Neural cell (in vitro differentiated cells): Measurements from ENCODE around the gene CLCN5. TPM values are rescaled to one million over a fixed set of nuclear protein-coding genes. Genes with fewer than 3 reads are reported as not detected.

ENCODE experiments used
- H2AFZ ChIP-seq: fragments of 200-600, 300-800 bp; sonication (generic), shearing (Covaris generic); 2 replicates; pipeline ENCODE4 v1.6.0; 2014; ENCODE audit warnings: low read depth, mild to moderate bottlenecking, antibody characterized with exemption, low read length, moderate library complexity
- H3F3A ChIP-seq: fragments of 200-600 bp; shearing (Covaris generic); 2 replicates; pipeline ENCODE4 v1.6.1; 2016; ENCODE audit warnings: mild to moderate bottlenecking, moderate library complexity, mixed read lengths, antibody characterized with exemption, low read length; ENCODE audit not compliant: insufficient read depth, poor library complexity, severe bottlenecking
- H3K27ac ChIP-seq: fragments of 200-600, 300-800 bp; sonication (generic), shearing (Covaris generic); 2 replicates; pipeline ENCODE4 v1.5.1; 2014; ENCODE audit warnings: mild to moderate bottlenecking, low read length, moderate library complexity
- H3K27me3 ChIP-seq: fragments of 300-800, 200-600 bp; sonication (generic), shearing (Covaris generic); 2 replicates; pipeline ENCODE4 v1.6.0; 2014; ENCODE audit warnings: mild to moderate bottlenecking, low read depth, low read length, moderate library complexity; ENCODE audit not compliant: insufficient read depth
- H3K36me3 ChIP-seq: fragments of 300-800, 200-600 bp; sonication (generic), shearing (Covaris generic); 2 replicates; pipeline ENCODE4 v1.5.1; 2014; ENCODE audit warnings: mild to moderate bottlenecking, antibody characterized with exemption, low read length, moderate library complexity; ENCODE audit not compliant: insufficient read depth
- H3K4me2 ChIP-seq: fragments of 300-800, 200-600 bp; sonication (generic), shearing (Covaris generic); 2 replicates; pipeline ENCODE4 v1.6.0; 2014; ENCODE audit warnings: mild to moderate bottlenecking, low read length
- H3K4me3 ChIP-seq: fragments of 300-800, 200-600 bp; sonication (generic), shearing (Covaris generic); 2 replicates; pipeline ENCODE4 v1.5.1; 2014; ENCODE audit warnings: mild to moderate bottlenecking, low read length, moderate library complexity
- H3K79me2 ChIP-seq: fragments of 200-600 bp; shearing (Covaris generic); replicated peaks from 2 replicates; pipeline ENCODE4 v1.6.0; 2014; ENCODE audit warnings: mild to moderate bottlenecking, low read length, moderate library complexity; ENCODE audit not compliant: insufficient read depth
- H3K9ac ChIP-seq: fragments of 300-800, 200-600 bp; sonication (generic), shearing (Covaris generic); 2 replicates; pipeline ENCODE4 v1.6.1; 2016; ENCODE audit warnings: mild to moderate bottlenecking, low read length, mixed read lengths
- H3K9me2 ChIP-seq: fragments of 200-600 bp; shearing (Covaris generic); 2 replicates; pipeline ENCODE4 v1.6.1; 2016; ENCODE audit warnings: mild to moderate bottlenecking, low read length, mixed read lengths; ENCODE audit not compliant: insufficient read depth
- H3K9me3 ChIP-seq: fragments of 200-600, 300-800 bp; sonication (generic), shearing (Covaris generic); 2 replicates; pipeline ENCODE4 v1.6.1; 2016; ENCODE audit warnings: mild to moderate bottlenecking, mixed run types, low read length, moderate library complexity, mixed read lengths
- H4K20me1 ChIP-seq: fragments of 200-600 bp; shearing (Covaris generic); 2 replicates; pipeline ENCODE4 v1.6.1; 2016; ENCODE audit warnings: mild to moderate bottlenecking, mixed run types; ENCODE audit not compliant: insufficient read depth
- CTCF ChIP-seq: fragments of 450-650 bp; IDR thresholded peaks from 2 replicates; pipeline ENCODE4 v1.5.1; 2014; ENCODE audit warnings: antibody characterized with exemption, mild to moderate bottlenecking, moderate library complexity; ENCODE audit not compliant: poor library complexity, severe bottlenecking
- EP300 ChIP-seq: fragments of 450-650 bp; conservative IDR thresholded peaks from 2 replicates; pipeline ENCODE4 v1.6.1; 2014; ENCODE audit warnings: antibody characterized with exemption, mild to moderate bottlenecking, moderate library complexity; ENCODE audit not compliant: poor library complexity, severe bottlenecking
- EZH2 ChIP-seq: fragments of 200-600, 300-800 bp; shearing (Covaris generic), sonication (generic); IDR thresholded peaks from 2 replicates; pipeline ENCODE4 v1.6.1; 2014; ENCODE audit warnings: antibody characterized with exemption, low read length, borderline replicate concordance, mild to moderate bottlenecking; ENCODE audit not compliant: insufficient read depth, poor library complexity, severe bottlenecking
- MXI1 ChIP-seq: fragments of 450-650 bp; conservative IDR thresholded peaks from 2 replicates; pipeline ENCODE4 v1.6.1; 2014; ENCODE audit warnings: antibody characterized with exemption, mild to moderate bottlenecking; ENCODE audit not compliant: poor library complexity, severe bottlenecking
- POLR2AphosphoS5 ChIP-seq: IDR thresholded peaks from 2 replicates; pipeline ENCODE4 v1.6.1; 2012
- RAD21 ChIP-seq: fragments of 450-650 bp; conservative IDR thresholded peaks from 2 replicates; pipeline ENCODE4 v1.6.1; 2014; ENCODE audit warnings: antibody characterized with exemption, mild to moderate bottlenecking, moderate library complexity
- SMC3 ChIP-seq: fragments of 450-650 bp; conservative IDR thresholded peaks from 2 replicates; pipeline ENCODE4 v1.6.1; 2014; ENCODE audit warnings: antibody characterized with exemption, mild to moderate bottlenecking, moderate library complexity; ENCODE audit not compliant: poor library complexity
- TAF1 ChIP-seq: IDR thresholded peaks from 2 replicates; pipeline ENCODE4 v1.6.1; 2012; ENCODE audit warnings: low read depth
- polyA plus RNA-seq: library from polyadenylated mRNA; depleted of rRNA; stranded (reverse); fragments of >200 nt; gene quantifications from 2 replicates; pipeline ENCODE4 v1.2.3, GENCODE V29; 2014
- TF ChIP-seq, protein P1 (sequence below): IDR thresholded peaks from 2 replicates; pipeline ENCODE4 v1.6.1; 2012; ENCODE audit warnings: borderline replicate concordance

Gene CLCN5
- polyA plus RNA-seq, 1 donor from 2014 or later, result 13.1 TPM

- Histone ChIP-seq H3K9me2 (no peaks in the 10 kb centered on the region), H3K36me3 (no peaks in the 10 kb centered on the region), H3K27ac (no peak overlapping the region), H3K4me3 (no peak overlapping the region), H3K79me2 (no peaks in the 10 kb centered on the region), H3K9me3 (no peaks in the 10 kb centered on the region), H2AFZ (no peak overlapping the region), H4K20me1 (no peaks in the 10 kb centered on the region), H3K9ac (no peak overlapping the region), H3F3A (no peaks in the 10 kb centered on the region), H3K27me3 (no peaks in the 10 kb centered on the region), H3K4me2 (no peak overlapping the region)
- TF ChIP-seq SMC3 (no peak), POLR2AphosphoS5 (no peak), EZH2 (no peak), TAF1 (no peak), EP300 (no peak), RAD21 (no peak), MXI1 (no peak), CTCF (no peak)
- TF ChIP-seq, protein P1, sequence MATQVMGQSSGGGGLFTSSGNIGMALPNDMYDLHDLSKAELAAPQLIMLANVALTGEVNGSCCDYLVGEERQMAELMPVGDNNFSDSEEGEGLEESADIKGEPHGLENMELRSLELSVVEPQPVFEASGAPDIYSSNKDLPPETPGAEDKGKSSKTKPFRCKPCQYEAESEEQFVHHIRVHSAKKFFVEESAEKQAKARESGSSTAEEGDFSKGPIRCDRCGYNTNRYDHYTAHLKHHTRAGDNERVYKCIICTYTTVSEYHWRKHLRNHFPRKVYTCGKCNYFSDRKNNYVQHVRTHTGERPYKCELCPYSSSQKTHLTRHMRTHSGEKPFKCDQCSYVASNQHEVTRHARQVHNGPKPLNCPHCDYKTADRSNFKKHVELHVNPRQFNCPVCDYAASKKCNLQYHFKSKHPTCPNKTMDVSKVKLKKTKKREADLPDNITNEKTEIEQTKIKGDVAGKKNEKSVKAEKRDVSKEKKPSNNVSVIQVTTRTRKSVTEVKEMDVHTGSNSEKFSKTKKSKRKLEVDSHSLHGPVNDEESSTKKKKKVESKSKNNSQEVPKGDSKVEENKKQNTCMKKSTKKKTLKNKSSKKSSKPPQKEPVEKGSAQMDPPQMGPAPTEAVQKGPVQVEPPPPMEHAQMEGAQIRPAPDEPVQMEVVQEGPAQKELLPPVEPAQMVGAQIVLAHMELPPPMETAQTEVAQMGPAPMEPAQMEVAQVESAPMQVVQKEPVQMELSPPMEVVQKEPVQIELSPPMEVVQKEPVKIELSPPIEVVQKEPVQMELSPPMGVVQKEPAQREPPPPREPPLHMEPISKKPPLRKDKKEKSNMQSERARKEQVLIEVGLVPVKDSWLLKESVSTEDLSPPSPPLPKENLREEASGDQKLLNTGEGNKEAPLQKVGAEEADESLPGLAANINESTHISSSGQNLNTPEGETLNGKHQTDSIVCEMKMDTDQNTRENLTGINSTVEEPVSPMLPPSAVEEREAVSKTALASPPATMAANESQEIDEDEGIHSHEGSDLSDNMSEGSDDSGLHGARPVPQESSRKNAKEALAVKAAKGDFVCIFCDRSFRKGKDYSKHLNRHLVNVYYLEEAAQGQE, result no peak
Measured at GRCh38 chrX:49996474-49996873, 74.1 kb downstream of the CLCN5 start.

DNA sequence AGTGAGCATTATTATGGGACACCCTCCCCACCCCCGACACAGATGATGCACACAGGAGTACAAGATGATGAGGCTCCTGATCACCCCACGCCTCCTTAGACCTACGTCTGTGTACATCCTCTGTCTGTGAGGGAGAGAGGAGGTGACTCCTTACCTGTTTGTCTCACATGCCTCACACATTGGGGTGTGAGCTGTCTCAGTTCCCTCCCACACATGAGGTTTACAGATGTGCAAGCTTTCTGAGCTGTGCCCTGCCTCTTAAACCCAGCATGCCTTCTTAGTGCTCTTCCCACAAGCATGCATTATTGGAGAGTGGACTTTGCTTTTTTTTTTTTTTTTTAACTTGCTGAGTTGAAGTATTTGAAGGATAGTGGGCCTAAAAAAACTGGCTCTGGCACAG is 76.7 kb downstream of the CLCN5 start:
- no peaks in the 10 kb centered on the region for H3K79me2 ChIP-seq
- H3K4me2 ChIP-seq, result no peak overlapping the region
- no peaks in the 10 kb centered on the region for H3K36me3 ChIP-seq
- no peaks in the 10 kb centered on the region for H4K20me1 ChIP-seq
- TF ChIP-seq, protein P1, result no peak
- no peak for TF ChIP-seq CTCF
- TF ChIP-seq EZH2, result no peak
- TF ChIP-seq TAF1, result no peak
- TF ChIP-seq MXI1, result no peak
- no peak for TF ChIP-seq SMC3
- no peak for TF ChIP-seq POLR2AphosphoS5
- TF ChIP-seq RAD21, result no peak
- TF ChIP-seq EP300, result no peak
- no peak overlapping the region for H3K27ac ChIP-seq
- H3F3A ChIP-seq, result no peaks in the 10 kb centered on the region
- H3K9me3 ChIP-seq, result no peaks in the 10 kb centered on the region
- no peak overlapping the region for H2AFZ ChIP-seq
- no peaks in the 10 kb centered on the region for H3K27me3 ChIP-seq
- H3K4me3 ChIP-seq, result no peak overlapping the region
- no peaks in the 10 kb centered on the region for H3K9me2 ChIP-seq
- H3K9ac ChIP-seq, result no peak overlapping the region
